ENCODE results near the gene MRTFA. TPM values are rescaled to one million over a fixed set of nuclear protein-coding genes. Genes with fewer than 3 reads are reported as not detected.

Gene MRTFA
- polyA plus RNA-seq, 1 of the 3 experiments (the other 2 are of a cell fraction), result 5.8 TPM

- H3F3A ChIP-seq (replicated peaks; ENCODE audit: insufficient read depth), result no peaks in the 10 kb centered on the region
Observed at GRCh38 chr22:40679964-40680818, 43.7 kb upstream of the MRTFA start.

More at GRCh38 chr22:40679964-40680818, 43.7 kb upstream of the MRTFA start:
- no peak for TF ChIP-seq TAF1 (IDR thresholded peaks at IDR 0.05; ENCODE audit: borderline replicate concordance, low read depth, low read length)
- no peak for TF ChIP-seq CTCF (IDR thresholded peaks at IDR 0.05)
- no peak for TF ChIP-seq RCOR1 (IDR thresholded peaks at IDR 0.05; ENCODE audit: low read length)
- no peak for TF ChIP-seq CHD2 (IDR thresholded peaks at IDR 0.05; ENCODE audit: low read length, partially characterized antibody)
- no peak for TF ChIP-seq EP300 (IDR thresholded peaks at IDR 0.05; ENCODE audit: borderline replicate concordance in 1 of 2, low read depth in 1 of 2, low read length in 1 of 2)
- no peak for TF ChIP-seq MXI1 (IDR thresholded peaks at IDR 0.05; ENCODE audit: low read depth, low read length)
- no peak for TF ChIP-seq TCF12 (IDR thresholded peaks at IDR 0.05)
- TF ChIP-seq RAD21 (IDR thresholded peaks at IDR 0.05; ENCODE audit: low read length), result no peak; the same call in 1 of the 2 replicates
- TF ChIP-seq EZH2phosphoT487 (IDR thresholded peaks at IDR 0.05; ENCODE audit: borderline replicate concordance, low read depth), result no peak
- no peak for TF ChIP-seq YY1 (IDR thresholded peaks at IDR 0.05; ENCODE audit: low read depth)
- no peak for TF ChIP-seq FOXJ3 (CRISPR knock-in tag; IDR thresholded peaks at IDR 0.05)
- no peak for TF ChIP-seq FOSL2 (IDR thresholded peaks at IDR 0.05; ENCODE audit: borderline replicate concordance, low read depth)
- no peak for TF ChIP-seq IRF3 (IDR thresholded peaks at IDR 0.05; ENCODE audit: low read depth, low read length)
- TF ChIP-seq USF1 (IDR thresholded peaks at IDR 0.05; ENCODE audit: borderline replicate concordance, low read depth), result no peak
- no peak for TF ChIP-seq RXRA (IDR thresholded peaks at IDR 0.05; ENCODE audit: borderline replicate concordance, low read depth)
- no peak for TF ChIP-seq REST (IDR thresholded peaks at IDR 0.05; ENCODE audit: low read depth, low read length)
- TF ChIP-seq SIN3A (IDR thresholded peaks at IDR 0.05; ENCODE audit: borderline replicate concordance, low read depth, low read length), result no peak
- no peak for TF ChIP-seq NFIC (IDR thresholded peaks at IDR 0.05; ENCODE audit: borderline replicate concordance)
- no peak for TF ChIP-seq ELF1 (IDR thresholded peaks at IDR 0.05)
- TF ChIP-seq MEF2A (IDR thresholded peaks at IDR 0.05; ENCODE audit: borderline replicate concordance, low read depth), result no peak
- 85% methylated on average over 4 of the region's 9 CpGs for WGBS (ENCODE audit: low lambda C conversion rate)
- Histone ChIP-seq H3K27ac (ENCODE audit: low read depth in 2 of 2, low read length in 1 of 2) (no peak overlapping the region), H3K9ac (no peak overlapping the region), H3K4me2 (no peak overlapping the region), H3K9me3 (no peaks in the 10 kb centered on the region), H2AFZ (ENCODE audit: low read depth) (no peak overlapping the region), H3K27me3 (ENCODE audit: insufficient read depth) (no peaks in the 10 kb centered on the region), H3K79me2 (ENCODE audit: insufficient read depth) (no peaks in the 10 kb centered on the region), H3K4me3 (ENCODE audit: low read depth in 2 of 2, low read length in 1 of 2) (no peak overlapping the region; a peak in 1 of 4 replicates), H3K36me3 (replicated peaks in 1 of 2; ENCODE audit: control insufficient read depth in 1 of 2, insufficient read depth in 2 of 2, low read length in 1 of 2) (no peaks in the 10 kb centered on the region), H3K4me1 (ENCODE audit: control insufficient read depth in 1 of 2, insufficient read depth in 2 of 2, low read depth in 1 of 2, low read length in 1 of 2) (peaks cover 0 to 21% of the 10 kb centered on the region in 2 experiments; a peak in 2 of 4 replicates), H4K20me1 (ENCODE audit: insufficient read depth) (no peaks in the 10 kb centered on the region), H3K9me2 (no peaks in the 10 kb centered on the region)
- ChIA-PET CTCF (interaction anchor here (1.1 to 1.6 kb wide), 2 partner anchors 34 to 79 kb away, joined by 4 read pairs; no protein-coding TSS in a partner anchor), POLR2A (interaction anchor here (0.8 kb wide), 1 partner anchor 26 kb away, joined by 3 read pairs; no protein-coding TSS in a partner anchor)
- DNase-seq, result no peak

Measured in SK-N-SH (cell line).